Activated T-cell treated with anti-CD3 and anti-CD28 coated beads, Interleukin-2, amount 50 U/mL, for 4 hours (primary cell): Measurements from ENCODE around the gene RRH. TPM values are rescaled to one million over a fixed set of nuclear protein-coding genes. Genes with fewer than 3 reads are reported as not detected.
"Not testable (repeated sequence)": the region's sequence is repeated elsewhere in the genome, so short reads cannot be mapped to it uniquely, and the experiment has no call there.

Experiments used
- ATAC-seq, 2 donors: fragments of 200-7000 bp; cut with Tn5 transposase; one replicate each; pipeline ENCODE4 v1.10.0; 2021
- DNase-seq: peaks from one replicate; pipeline ENCODE4 v3.0.0-alpha.2; 2020
- H3K27me3 Mint-ChIP-seq: one replicate; pipeline ENCODE4 v1.8.0; 2021; ENCODE audit warnings: low read depth, mixed read lengths
- H3K36me3 Mint-ChIP-seq: one replicate; pipeline ENCODE4 v1.8.0; 2022; ENCODE audit warnings: mixed read lengths; ENCODE audit not compliant: insufficient read depth
- H3K4me1 Mint-ChIP-seq: one replicate; pipeline ENCODE4 v1.8.0; 2021; ENCODE audit warnings: low read depth, mixed read lengths
- H3K4me3 Mint-ChIP-seq: one replicate; pipeline ENCODE4 v1.8.0; 2021; ENCODE audit warnings: mild to moderate bottlenecking, moderate library complexity, mixed read lengths
- H3K9me3 Mint-ChIP-seq: one replicate; pipeline ENCODE4 v1.8.0; 2021; ENCODE audit warnings: mixed read lengths
- total RNA-seq, 3 donors: library from RNA; stranded (reverse); gene quantifications; one replicate each; pipeline ENCODE4 v1.2.1, GENCODE V29; 2021

RRH gene
- total RNA-seq, 3 donors from 2014 or later = 0.15 to 0.27 (median 0.26) TPM

- Mint-ChIP-seq H3K36me3 (peaks cover 36% of the 10 kb centered on the region), H3K4me1 (peaks cover 44% of the 10 kb centered on the region), H3K4me3 (peak overlapping the region; percentile 99), H3K27me3 (no peaks in the 10 kb centered on the region), H3K9me3 (no peaks in the 10 kb centered on the region)
- DNase-seq (peak; percentile 39), ATAC-seq (peak; percentile 3 to 18)
Measured at GRCh38 chr4:109816082-109816442, 11.7 kb upstream of the RRH start.

- H3K36me3 Mint-ChIP-seq = peaks cover 43% of the 10 kb centered on the region
- H3K4me3 Mint-ChIP-seq = peak overlapping the region; percentile 99
- peak; percentile 48 to 56 for ATAC-seq
- H3K4me1 Mint-ChIP-seq = peaks cover 51% of the 10 kb centered on the region
- no peaks in the 10 kb centered on the region for H3K9me3 Mint-ChIP-seq
- no peak for DNase-seq
- H3K27me3 Mint-ChIP-seq = no peaks in the 10 kb centered on the region
Measured at GRCh38 chr4:109816894-109817293, 10.9 kb upstream of the RRH start.

GRCh38 chr4:109818268-109818667 lies 9.5 kb upstream of the RRH start:
- Mint-ChIP-seq H3K9me3 (no peaks in the 10 kb centered on the region), H3K27me3 (no peaks in the 10 kb centered on the region), H3K4me3 (peak overlapping the region; percentile 99), H3K4me1 (peaks cover 52% of the 10 kb centered on the region), H3K36me3 (peaks cover 51% of the 10 kb centered on the region)
- DNase-seq (no peak), ATAC-seq (no peak)

DNA sequence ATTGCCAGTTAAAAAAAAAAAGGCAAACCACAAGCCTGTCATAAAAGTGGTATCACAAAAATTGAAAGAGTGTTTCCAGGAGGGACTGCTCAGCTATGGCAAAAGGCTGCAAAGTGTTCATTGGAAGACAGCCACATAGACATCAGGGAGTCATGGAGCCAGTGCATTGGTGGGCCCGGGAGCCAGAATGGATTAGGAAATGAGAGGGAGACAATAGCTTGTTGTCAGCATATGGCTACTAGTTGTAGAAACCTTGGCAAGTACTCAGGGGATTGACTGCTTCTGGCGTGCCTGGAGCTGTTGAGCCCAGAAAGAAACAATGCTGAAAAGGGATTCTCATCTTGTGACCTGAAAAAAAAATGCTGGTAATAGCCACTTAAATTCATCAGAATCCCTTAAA lies 7.2 kb upstream of the RRH start:
- ATAC-seq (no peak), DNase-seq (no peak)
- H3K4me1 Mint-ChIP-seq = peaks cover 49% of the 10 kb centered on the region
- no peaks in the 10 kb centered on the region for H3K9me3 Mint-ChIP-seq
- H3K36me3 Mint-ChIP-seq = peaks cover 59% of the 10 kb centered on the region
- H3K27me3 Mint-ChIP-seq = no peaks in the 10 kb centered on the region
- no peak overlapping the region for H3K4me3 Mint-ChIP-seq

DNA sequence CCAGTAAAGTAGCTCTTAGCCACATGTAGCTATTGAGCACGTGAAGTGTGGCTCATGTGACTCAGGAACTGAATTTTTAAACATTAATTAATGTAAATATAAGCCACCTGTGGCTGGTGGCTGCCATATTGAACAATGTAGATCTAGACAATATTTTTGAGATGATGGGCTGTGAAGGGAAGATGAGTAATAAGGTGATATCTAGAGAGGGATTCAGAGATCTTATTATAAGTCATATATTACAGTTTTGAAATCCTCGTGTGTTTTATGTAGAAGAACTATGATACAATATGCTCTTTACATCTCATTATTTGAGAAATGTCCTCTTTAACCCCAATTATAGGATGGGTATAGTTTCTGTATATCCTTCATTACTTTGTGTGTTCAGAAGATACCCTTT lies 6.6 kb upstream of the RRH start:
- Mint-ChIP-seq H3K4me1 (peaks cover 48% of the 10 kb centered on the region), H3K27me3 (no peaks in the 10 kb centered on the region), H3K4me3 (peak overlapping the region; percentile 17), H3K36me3 (peaks cover 54% of the 10 kb centered on the region), H3K9me3 (no peaks in the 10 kb centered on the region)
- peak; percentile 46 to 53 for ATAC-seq
- DNase-seq = no peak

GRCh38 chr4:109826719-109827118 lies 1.1 kb upstream of the RRH start:
- Mint-ChIP-seq H3K4me3 (no peak overlapping the region), H3K4me1 (peaks cover 4% of the 10 kb centered on the region), H3K36me3 (peaks cover 20% of the 10 kb centered on the region), H3K27me3 (no peaks in the 10 kb centered on the region), H3K9me3 (no peaks in the 10 kb centered on the region)
- ATAC-seq (no peak), DNase-seq (no peak)

DNA sequence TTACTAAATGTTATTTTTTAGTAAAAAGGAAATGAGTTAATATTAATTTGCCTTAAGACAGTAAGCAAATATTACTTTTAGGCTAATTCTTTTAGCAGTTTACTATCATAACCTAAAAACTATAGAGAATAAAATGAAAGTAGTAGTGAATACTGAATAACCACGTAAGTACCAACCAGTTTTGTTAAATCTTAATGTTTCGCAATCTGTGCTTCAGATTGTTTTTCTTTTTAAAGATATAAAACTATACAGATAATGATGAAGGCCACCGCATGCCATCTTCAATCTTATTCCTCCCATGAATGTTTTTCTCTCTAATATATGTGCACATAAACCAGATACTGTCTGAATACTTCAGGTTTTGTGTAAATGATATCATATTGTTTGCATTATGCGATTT lies 6.0 kb downstream of the RRH start:
- Mint-ChIP-seq H3K4me1 (no peaks in the 10 kb centered on the region), H3K4me3 (no peak overlapping the region), H3K36me3 (peaks cover 15% of the 10 kb centered on the region), H3K9me3 (no peaks in the 10 kb centered on the region), H3K27me3 (no peaks in the 10 kb centered on the region)
- ATAC-seq (no peak), DNase-seq (no peak)

- ATAC-seq = no peak
- DNase-seq = no peak
- H3K27me3 Mint-ChIP-seq = no peaks in the 10 kb centered on the region
- no peaks in the 10 kb centered on the region for H3K9me3 Mint-ChIP-seq
- no peak overlapping the region for H3K4me3 Mint-ChIP-seq
- H3K36me3 Mint-ChIP-seq = peaks cover 15% of the 10 kb centered on the region
- no peaks in the 10 kb centered on the region for H3K4me1 Mint-ChIP-seq
Measured at GRCh38 chr4:109836985-109837384, 9.2 kb downstream of the RRH start.

GRCh38 chr4:109846395-109847098 lies 18.8 kb downstream of the RRH start:
- Mint-ChIP-seq H3K9me3 (no peaks in the 10 kb centered on the region), H3K27me3 (no peaks in the 10 kb centered on the region)
- no peak for ATAC-seq

DNA sequence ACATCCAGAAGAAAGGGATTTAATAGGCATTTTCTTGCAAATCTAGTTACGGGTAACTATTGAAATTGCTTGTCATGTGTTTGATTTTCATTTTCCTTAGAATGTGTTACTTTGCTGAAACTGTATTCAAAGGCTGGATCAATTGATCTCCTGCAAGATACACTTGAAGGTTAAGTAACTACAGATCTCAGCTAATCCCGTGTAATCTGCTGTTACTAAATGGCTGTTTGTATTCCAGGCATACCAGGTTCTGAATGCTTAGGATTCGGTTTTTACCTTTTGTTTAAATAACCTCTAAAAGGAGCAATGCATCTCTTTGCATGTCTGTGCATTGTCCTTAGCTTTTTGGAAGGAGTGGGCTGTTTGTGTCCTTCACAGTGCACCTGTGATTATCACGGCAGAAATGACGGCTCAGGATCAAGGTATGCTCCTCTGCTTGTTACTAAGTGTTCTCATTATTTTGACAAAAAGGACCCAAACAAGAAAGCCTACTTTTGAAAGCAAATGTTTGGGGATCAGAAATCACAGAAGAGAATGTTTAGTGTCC lies 20.2 kb downstream of the RRH start, which contains the start of gene LRIT3:
Gene LRIT3, plus strand, starts transcription at position 212 of the 547 bp plus-strand sequence. Its CDS starts 95 bp downstream, at position 307.
- Mint-ChIP-seq H3K27me3 (no peaks in the 10 kb centered on the region), H3K4me3 (no peak within 1 kb of the TSS), H3K4me1 (peaks cover 2% of the 10 kb centered on the region), H3K36me3 (peaks cover 3% of the 10 kb centered on the region), H3K9me3 (no peaks in the 10 kb centered on the region)
- ATAC-seq (no peak), DNase-seq (no peak)

More at GRCh38 chr4:109846395-109847098, 18.8 kb downstream of the RRH start:
- Mint-ChIP-seq H3K36me3 (no peaks in the 10 kb centered on the region), H3K4me1 (no peaks in the 10 kb centered on the region), H3K4me3 (no peak overlapping the region)
- no peak for DNase-seq

GRCh38 chr4:109848501-109848900 lies 20.7 kb downstream of the RRH start:
- DNase-seq (no peak), ATAC-seq (no peak)
- Mint-ChIP-seq H3K27me3 (no peaks in the 10 kb centered on the region), H3K4me1 (peaks cover 6% of the 10 kb centered on the region), H3K4me3 (no peak overlapping the region), H3K9me3 (no peaks in the 10 kb centered on the region), H3K36me3 (peaks cover 7% of the 10 kb centered on the region)

- Mint-ChIP-seq H3K4me1 (peaks cover 6% of the 10 kb centered on the region), H3K36me3 (peaks cover 11% of the 10 kb centered on the region), H3K4me3 (no peak overlapping the region), H3K27me3 (no peaks in the 10 kb centered on the region), H3K9me3 (no peaks in the 10 kb centered on the region)
- ATAC-seq = no peak
- no peak for DNase-seq
Measured at GRCh38 chr4:109850601-109851000, 22.8 kb downstream of the RRH start.

DNA sequence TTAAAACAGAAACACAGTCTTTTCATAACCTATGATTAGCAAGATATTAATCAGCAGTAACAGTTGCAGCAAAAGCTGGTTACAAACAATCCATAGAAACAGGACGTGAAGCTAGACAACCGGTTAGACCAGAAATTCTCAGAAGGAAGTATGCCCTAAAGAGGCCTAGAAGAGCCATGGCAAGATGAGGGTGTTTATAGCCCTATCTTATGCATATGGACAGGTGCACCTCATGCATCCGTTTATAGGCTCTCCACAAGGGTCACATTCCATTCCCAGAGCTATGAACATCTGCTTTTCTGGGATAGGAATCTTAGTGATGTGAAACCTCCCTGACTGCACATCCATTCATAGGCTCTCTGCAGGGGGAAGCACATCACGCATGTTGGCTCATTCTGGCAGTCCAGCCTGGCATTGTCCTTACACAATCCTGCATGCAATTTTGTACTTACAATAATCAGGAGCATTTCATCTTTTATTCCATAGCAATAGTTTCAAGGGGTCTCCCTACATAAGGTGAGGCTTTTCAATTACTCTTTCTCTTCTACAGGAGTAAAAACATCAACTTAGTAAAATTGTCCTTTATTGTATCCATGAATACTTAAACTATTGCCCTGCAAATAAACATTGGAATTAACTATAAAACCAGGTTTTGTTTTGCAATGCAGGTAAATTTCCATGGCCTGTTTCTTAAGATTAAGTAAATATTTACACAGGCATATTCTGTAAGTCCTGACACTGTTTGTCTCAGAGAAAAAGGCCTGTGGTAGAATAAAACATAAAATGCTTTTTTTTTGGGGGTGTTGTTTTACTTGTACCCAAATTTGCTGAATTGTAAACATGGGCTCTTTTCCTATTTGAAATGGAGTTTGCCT lies 31.9 kb downstream of the RRH start:
- H3K4me3 Mint-ChIP-seq, H3K27me3 Mint-ChIP-seq, DNase-seq, ATAC-seq, H3K4me1 Mint-ChIP-seq: not testable (repeated sequence)
- H3K9me3 Mint-ChIP-seq = peaks cover 22% of the 10 kb centered on the region
- H3K36me3 Mint-ChIP-seq = peaks cover 11% of the 10 kb centered on the region

DNA sequence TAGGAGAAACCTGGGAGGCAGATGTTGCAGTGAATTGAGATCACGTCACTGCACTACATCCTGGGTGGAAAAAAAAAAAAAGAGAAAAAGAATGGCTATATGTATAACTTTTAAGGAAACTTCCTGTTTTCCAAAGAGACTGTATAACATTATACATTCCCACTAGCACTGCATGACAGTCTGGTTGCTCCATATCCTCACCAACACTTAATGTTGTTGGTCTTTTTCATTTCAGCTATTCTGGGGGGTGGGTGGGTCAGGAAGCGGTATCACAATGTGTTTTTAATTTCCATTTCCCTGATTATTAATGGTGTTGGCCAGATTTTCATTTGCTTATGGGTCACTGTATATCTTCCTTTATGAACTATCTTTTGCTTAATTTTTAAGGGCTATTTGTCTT lies 33.5 kb downstream of the RRH start:
- Mint-ChIP-seq H3K4me3 (no peak overlapping the region), H3K27me3 (no peaks in the 10 kb centered on the region)
- ATAC-seq = no peak

More for the DNA sequence above, 33.5 kb downstream of the RRH start:
- no peak for DNase-seq
- Mint-ChIP-seq H3K4me1 (no peaks in the 10 kb centered on the region), H3K36me3 (peaks cover 9% of the 10 kb centered on the region), H3K9me3 (peaks cover 22% of the 10 kb centered on the region)
